A172 (cell line): ENCODE measurements around the gene FAM219B. TPM values are rescaled to one million over a fixed set of nuclear protein-coding genes. Genes with fewer than 3 reads are reported as not detected.
A peak's percentile ranks its signal among the peaks of the same experiment; 100 is the strongest.
"Not testable (repeated sequence)": the region's sequence is repeated elsewhere in the genome, so short reads cannot be mapped to it uniquely, and the experiment has no call there.

Experiments used
- DNase-seq: peaks from one replicate; pipeline ENCODE4 v3.0.0-alpha.2; 2015; ENCODE audit warnings: low spot score
- total RNA-seq: library from RNA; depleted of rRNA; stranded (reverse); fragments of >200 nt; shearing (Covaris generic); gene quantifications from 2 replicates; pipeline ENCODE4 v1.2.3, GENCODE V29; 2014; rRNA removed

FAM219B gene
- total RNA-seq, result 26.6 and 28.6 TPM in 2 replicates

- peak; percentile 77 for DNase-seq
Observed at GRCh38 chr15:74906450-74907162, at the start of gene FAM219B. FAM219B (minus strand) TSS chr15:74906851; CDS start chr15:74906800, 51 bp downstream.

- DNase-seq, result no peak
Observed at GRCh38 chr15:74955796-74956647, 49.4 kb upstream of the FAM219B start.

GRCh38 chr15:74955017-74955416 is 48.4 kb upstream of the FAM219B start:
- no peak for DNase-seq

- peak; percentile 83 for DNase-seq
Observed at GRCh38 chr15:74954515-74954914, 47.9 kb upstream of the FAM219B start.

GRCh38 chr15:74951006-74951405 is 44.4 kb upstream of the FAM219B start:
- no peak for DNase-seq

GRCh38 chr15:74950078-74950908 is 43.6 kb upstream of the FAM219B start:
- peak; percentile 63 for DNase-seq

- peak; percentile 91 for DNase-seq
Observed at GRCh38 chr15:74937590-74938371, 31.1 kb upstream of the FAM219B start, which contains the start of gene COX5A. COX5A (minus strand) TSS chr15:74938073; CDS start chr15:74938014, 59 bp downstream.

- no peak for DNase-seq
Observed at GRCh38 chr15:74937272-74937589, 30.6 kb upstream of the FAM219B start.

- DNase-seq, result not testable (repeated sequence)
Observed at GRCh38 chr15:74935193-74935592, 28.5 kb upstream of the FAM219B start.

GRCh38 chr15:74933573-74933972 is 26.9 kb upstream of the FAM219B start:
- DNase-seq, result no peak

GRCh38 chr15:74928771-74929198 is 22.1 kb upstream of the FAM219B start:
- no peak for DNase-seq

- no peak for DNase-seq
Observed at GRCh38 chr15:74924525-74924924, 17.9 kb upstream of the FAM219B start.

- DNase-seq, result peak; percentile 29
Observed at GRCh38 chr15:74920456-74920855, 13.8 kb upstream of the FAM219B start.

GRCh38 chr15:74917676-74918075 is 11.0 kb upstream of the FAM219B start:
- no peak for DNase-seq

- not testable (repeated sequence) for DNase-seq
Observed at GRCh38 chr15:74913799-74914198, 7.1 kb upstream of the FAM219B start.

GRCh38 chr15:74913041-74913440 is 6.4 kb upstream of the FAM219B start:
- DNase-seq, result no peak

- DNase-seq, result no peak
Observed at GRCh38 chr15:74908635-74909034, 2.0 kb upstream of the FAM219B start.

- DNase-seq, result no peak
Observed at GRCh38 chr15:74907163-74907870, 666 bp upstream of the FAM219B start.

- DNase-seq, result peak; percentile 10
Observed at GRCh38 chr15:74906067-74906449, 593 bp downstream of the FAM219B start.

GRCh38 chr15:74904190-74904805 is 2.4 kb downstream of the FAM219B start:
- no peak for DNase-seq
